ENCODE results near the gene IPP.
A peak's percentile ranks its signal among the peaks of the same experiment; 100 is the strongest.
"Not testable (repeated sequence)": the region's sequence is repeated elsewhere in the genome, so short reads cannot be mapped to it uniquely, and the experiment has no call there.

Gene IPP

GRCh38 chr1:45739137-45739536 is 11.3 kb downstream of the IPP start:
- no peak for DNase-seq

GRCh38 chr1:45730780-45731319 is 19.6 kb downstream of the IPP start:
- no peak for DNase-seq

- no peak for DNase-seq
These were observed 20.2 kb downstream of the IPP start for GRCh38 chr1:45730075-45730779.

GRCh38 chr1:45726007-45726406 is 24.4 kb downstream of the IPP start:
- not testable (repeated sequence) for DNase-seq

GRCh38 chr1:45723248-45723930 is 27.1 kb downstream of the IPP start:
- no peak for DNase-seq

GRCh38 chr1:45722809-45723208 is 27.6 kb downstream of the IPP start:
- no peak for DNase-seq

GRCh38 chr1:45721207-45721606 is 29.2 kb downstream of the IPP start:
- no peak for DNase-seq

- DNase-seq = no peak
These were observed 32.2 kb downstream of the IPP start for GRCh38 chr1:45718289-45718688.

GRCh38 chr1:45717386-45717785 is 33.1 kb downstream of the IPP start:
- DNase-seq = not testable (repeated sequence)

GRCh38 chr1:45716700-45717099 is 33.8 kb downstream of the IPP start:
- DNase-seq = no peak

- no peak for DNase-seq
These were observed 36.7 kb downstream of the IPP start for GRCh38 chr1:45713711-45714110.

GRCh38 chr1:45704637-45705036 is 45.8 kb downstream of the IPP start:
- no peak for DNase-seq

GRCh38 chr1:45694823-45695222 is 55.6 kb downstream of the IPP start:
- no peak for DNase-seq

GRCh38 chr1:45693811-45694210 is 56.6 kb downstream of the IPP start:
- DNase-seq = not testable (repeated sequence)

GRCh38 chr1:45687754-45688740 is 62.4 kb downstream of the IPP start, which contains the start of gene TMEM69:
TSS of gene TMEM69 (plus strand) at chr1:45688181. CDS start at chr1:45691069, 2,888 bp downstream.
- DNase-seq = peak; percentile 67

GRCh38 chr1:45687014-45687753 is 63.3 kb downstream of the IPP start:
- peak; percentile 95 for DNase-seq

- peak; percentile 97 for DNase-seq
These were observed 64.0 kb downstream of the IPP start, which contains the start of gene GPBP1L1 for GRCh38 chr1:45686288-45687013. TSS of gene GPBP1L1 (minus strand) at chr1:45686533. CDS start at chr1:45659087, 27,446 bp downstream.

- peak; percentile 67 for DNase-seq
These were observed 64.5 kb downstream of the IPP start for GRCh38 chr1:45686015-45686287.

GRCh38 chr1:45685308-45686014 is 65.0 kb downstream of the IPP start:
- DNase-seq = no peak

- no peak for DNase-seq
These were observed 66.1 kb downstream of the IPP start for GRCh38 chr1:45684402-45684801.

GRCh38 chr1:45682942-45683341 is 67.5 kb downstream of the IPP start:
- DNase-seq = no peak

All from stimulated activated CD4-positive, alpha-beta T cell treated with anti-CD3 and anti-CD28 coated beads, Interleukin-4, amount 100 ng/mL, for 1 hour (primary cell).